Neural progenitor cell (in vitro differentiated cells): ENCODE results near the gene ZRANB3. TPM values are rescaled to one million over a fixed set of nuclear protein-coding genes. Genes with fewer than 3 reads are reported as not detected.

Source experiments
- DNase-seq: peaks from one replicate; pipeline ENCODE4 v3.0.0-alpha.2; 2016; ENCODE audit warnings: low spot score
- H2AFZ ChIP-seq: fragments of 200-600 bp; sonication (generic); replicated peaks from 2 replicates; pipeline ENCODE4 v1.6.1; 2016; ENCODE audit warnings: antibody characterized with exemption
- H3F3A ChIP-seq: fragments of 200-600 bp; sonication (generic); 2 replicates; pipeline ENCODE4 v1.6.1; 2016; ENCODE audit warnings: antibody characterized with exemption, low read depth
- H3K27ac ChIP-seq: fragments of 200-600 bp; sonication (generic); 2 replicates; pipeline ENCODE4 v1.5.1; 2016; ENCODE audit warnings: mild to moderate bottlenecking
- H3K27me3 ChIP-seq: fragments of 200-600 bp; sonication (generic); 2 replicates; pipeline ENCODE4 v1.6.1; 2016; ENCODE audit warnings: mild to moderate bottlenecking, moderate library complexity
- H3K36me3 ChIP-seq: fragments of 200-600 bp; sonication (generic); 2 replicates; pipeline ENCODE4 v1.5.1; 2016
- H3K4me1 ChIP-seq: fragments of 200-600 bp; sonication (generic); 2 replicates; pipeline ENCODE4 v1.6.1; 2016; ENCODE audit warnings: mixed run types
- H3K4me2 ChIP-seq: fragments of 200-600 bp; sonication (generic); 2 replicates; pipeline ENCODE4 v1.6.1; 2016
- H3K4me3 ChIP-seq: fragments of 200-600 bp; sonication (generic); 2 replicates; pipeline ENCODE4 v1.5.1; 2016
- H3K79me2 ChIP-seq: fragments of 200-600 bp; sonication (generic); 2 replicates; pipeline ENCODE4 v1.6.1; 2016; ENCODE audit warnings: low read depth
- H3K9ac ChIP-seq: fragments of 200-600 bp; sonication (generic); 2 replicates; pipeline ENCODE4 v1.6.1; 2016
- H3K9me3 ChIP-seq: fragments of 200-600 bp; sonication (generic); 2 replicates; pipeline ENCODE4 v1.5.1; 2016; ENCODE audit warnings: low read depth
- H4K20me1 ChIP-seq: fragments of 200-600 bp; sonication (generic); 2 replicates; pipeline ENCODE4 v1.6.1; 2016; ENCODE audit warnings: low read depth
- H3K27ac Mint-ChIP-seq: 3 replicates; pipeline ENCODE4 v1.8.0; 2021; ENCODE audit warnings: mixed read lengths
- H3K27me3 Mint-ChIP-seq: 2 replicates; pipeline ENCODE4 v1.8.0; 2022; ENCODE audit warnings: low read depth, mild to moderate bottlenecking, inconsistent platforms, moderate library complexity, mixed read lengths; ENCODE audit not compliant: insufficient read depth
- H3K36me3 Mint-ChIP-seq: 3 replicates; pipeline ENCODE4 v1.8.0; 2021; ENCODE audit warnings: mixed read lengths
- H3K4me1 Mint-ChIP-seq: 3 replicates; pipeline ENCODE4 v1.8.0; 2021; ENCODE audit warnings: mixed read lengths
- H3K4me3 Mint-ChIP-seq: 3 replicates; pipeline ENCODE4 v1.8.0; 2021; ENCODE audit warnings: mild to moderate bottlenecking, moderate library complexity, mixed read lengths
- H3K9me3 Mint-ChIP-seq: 3 replicates; pipeline ENCODE4 v1.8.0; 2020; ENCODE audit warnings: mixed read lengths
- CTCF ChIP-seq: fragments of 200-600 bp; sonication (generic); IDR thresholded peaks from 2 replicates; pipeline ENCODE4 v1.5.1; 2017; ENCODE audit warnings: antibody characterized with exemption, mild to moderate bottlenecking
- EZH2 ChIP-seq: fragments of 200-600 bp; sonication (generic); IDR thresholded peaks from 2 replicates; pipeline ENCODE4 v1.6.1; 2017; ENCODE audit warnings: antibody characterized with exemption, mild to moderate bottlenecking, moderate library complexity
- EZH2phosphoT487 ChIP-seq: fragments of 200-600 bp; sonication (generic); IDR thresholded peaks from 2 replicates; pipeline ENCODE4 v1.6.1; 2017; ENCODE audit warnings: antibody characterized with exemption
- total RNA-seq: library from RNA; depleted of rRNA; stranded (reverse); fragments of >200 nt; gene quantifications from 2 replicates; pipeline ENCODE4 v1.2.3, GENCODE V29; 2015; ENCODE audit warnings: low replicate concordance

The ZRANB3 gene
- total RNA-seq, 1 donor from 2014 or later, result 35.9 TPM

GRCh38 chr2:135320465-135321355 lies 210.3 kb downstream of the ZRANB3 start:
- Mint-ChIP-seq H3K4me1 (no peaks in the 10 kb centered on the region), H3K27me3 (no peaks in the 10 kb centered on the region), H3K36me3 (peaks cover 4% of the 10 kb centered on the region), H3K4me3 (no peak overlapping the region), H3K27ac (no peak overlapping the region), H3K9me3 (peaks cover 2% of the 10 kb centered on the region)
- Histone ChIP-seq H3F3A (no peaks in the 10 kb centered on the region), H3K9ac (no peak overlapping the region), H3K79me2 (no peaks in the 10 kb centered on the region), H3K27me3 (no peaks in the 10 kb centered on the region), H3K4me2 (no peak overlapping the region), H3K27ac (no peak overlapping the region), H3K4me1 (no peaks in the 10 kb centered on the region), H2AFZ (no peak overlapping the region), H4K20me1 (no peaks in the 10 kb centered on the region), H3K4me3 (no peak overlapping the region), H3K9me3 (peaks cover 2% of the 10 kb centered on the region), H3K36me3 (no peaks in the 10 kb centered on the region)
- TF ChIP-seq EZH2, result no peak
- TF ChIP-seq CTCF, result no peak
- no peak for TF ChIP-seq EZH2phosphoT487
- no peak for DNase-seq

- DNase-seq, result no peak
- H2AFZ ChIP-seq, result no peak overlapping the region
- no peak for TF ChIP-seq EZH2phosphoT487
- no peak for TF ChIP-seq CTCF
- no peak for TF ChIP-seq EZH2
- no peaks in the 10 kb centered on the region for H3K4me1 ChIP-seq
- Mint-ChIP-seq H3K36me3 (peaks cover 5% of the 10 kb centered on the region), H3K4me3 (no peak overlapping the region), H3K27me3 (no peaks in the 10 kb centered on the region), H3K27ac (no peak overlapping the region), H3K9me3 (peaks cover 2% of the 10 kb centered on the region), H3K4me1 (no peaks in the 10 kb centered on the region)
- H3K27me3 ChIP-seq, result no peaks in the 10 kb centered on the region
- no peaks in the 10 kb centered on the region for H3K36me3 ChIP-seq
- no peak overlapping the region for H3K27ac ChIP-seq
- H3K4me2 ChIP-seq, result no peak overlapping the region
- no peaks in the 10 kb centered on the region for H4K20me1 ChIP-seq
- no peak overlapping the region for H3K4me3 ChIP-seq
- H3K9me3 ChIP-seq, result no peaks in the 10 kb centered on the region
- H3F3A ChIP-seq, result no peaks in the 10 kb centered on the region
- H3K9ac ChIP-seq, result no peak overlapping the region
- H3K79me2 ChIP-seq, result no peaks in the 10 kb centered on the region
Observed at GRCh38 chr2:135318808-135319207, 212.2 kb downstream of the ZRANB3 start.

GRCh38 chr2:135317375-135317774 lies 213.6 kb downstream of the ZRANB3 start:
- no peaks in the 10 kb centered on the region for H3K27me3 ChIP-seq
- H3K79me2 ChIP-seq, result no peaks in the 10 kb centered on the region
- no peak overlapping the region for H3K4me2 ChIP-seq
- no peak overlapping the region for H3K9ac ChIP-seq
- Mint-ChIP-seq H3K9me3 (no peaks in the 10 kb centered on the region), H3K4me3 (no peak overlapping the region), H3K27ac (no peak overlapping the region), H3K36me3 (peaks cover 1% of the 10 kb centered on the region), H3K4me1 (no peaks in the 10 kb centered on the region), H3K27me3 (no peaks in the 10 kb centered on the region)
- no peaks in the 10 kb centered on the region for H3K4me1 ChIP-seq
- no peak for TF ChIP-seq EZH2
- TF ChIP-seq CTCF, result no peak
- TF ChIP-seq EZH2phosphoT487, result no peak
- no peak for DNase-seq
- no peaks in the 10 kb centered on the region for H3K36me3 ChIP-seq
- no peaks in the 10 kb centered on the region for H3K9me3 ChIP-seq
- H3K4me3 ChIP-seq, result no peak overlapping the region
- H3F3A ChIP-seq, result no peaks in the 10 kb centered on the region
- no peaks in the 10 kb centered on the region for H4K20me1 ChIP-seq
- no peak overlapping the region for H2AFZ ChIP-seq
- H3K27ac ChIP-seq, result no peak overlapping the region
